Mesenteric fat pad (tissue), 1 donor: Measurements from ENCODE around the gene DPH7. TPM values are rescaled to one million over a fixed set of nuclear protein-coding genes. Genes with fewer than 3 reads are reported as not detected.
"Not testable (repeated sequence)": the region's sequence is repeated elsewhere in the genome, so short reads cannot be mapped to it uniquely, and the experiment has no call there.

ENCODE experiments used
- DNase-seq: peaks from one replicate; pipeline ENCODE4 v3.0.0-alpha.2; 2020; ENCODE audit warnings: low spot score
- total RNA-seq: library from RNA; stranded (reverse); fragmentation: NEBNext Ultra II Directional; extraction: Animal tissue kit (Norgen Biotek cat#: 25700); gene quantifications from one replicate; pipeline ENCODE4 v1.2.1, GENCODE V29; 2021
- donor health status: DM: yes; HTN: yes; CAD: no.

DPH7 gene
- total RNA-seq, 1 donor from 2014 or later, result 17.6 TPM

DNA sequence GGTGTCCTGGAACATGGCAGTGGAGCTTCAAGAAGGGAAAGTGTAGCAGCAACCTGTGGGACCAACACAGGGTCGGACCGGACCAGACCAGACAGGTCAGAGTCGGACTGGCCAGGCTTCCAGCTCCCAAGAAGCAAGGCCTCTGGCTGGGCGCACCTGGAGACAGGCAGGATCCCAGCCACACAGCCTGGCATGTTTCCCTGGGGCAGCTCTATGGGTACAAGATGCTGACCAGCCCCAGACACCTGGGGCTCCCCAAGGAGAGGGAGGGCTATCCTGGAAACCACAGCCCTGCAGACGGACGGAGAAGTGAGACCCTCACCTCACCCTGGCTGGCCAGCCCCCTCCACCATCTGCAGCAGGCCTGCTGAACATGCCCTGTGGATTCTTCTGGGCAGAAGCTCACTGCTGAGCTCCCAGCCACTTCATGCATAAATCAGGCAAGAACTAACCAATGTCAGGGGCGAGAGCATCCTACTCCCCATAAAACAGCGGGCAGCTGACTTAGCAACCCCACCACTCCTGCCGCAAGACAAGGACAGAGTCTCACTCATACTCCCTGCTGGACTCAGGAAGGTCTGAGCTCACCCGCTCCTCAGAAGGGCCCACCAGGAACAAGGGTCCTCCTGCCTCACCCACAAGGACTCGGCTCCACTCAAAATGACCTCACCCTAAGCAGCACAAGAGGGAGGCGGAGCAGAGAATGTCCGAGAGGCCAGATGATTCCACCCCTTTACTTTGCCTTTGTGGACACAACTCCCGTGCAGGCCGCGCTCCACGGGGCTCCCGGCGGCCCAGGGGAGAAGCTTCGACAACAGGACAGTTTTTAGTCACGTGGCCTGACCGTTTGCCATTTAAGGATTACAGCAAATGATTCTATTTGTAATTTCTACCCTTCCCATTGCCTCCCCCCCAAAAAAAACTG, 2.9 kb upstream of the DPH7 start:
- DNase-seq, result no peak

GRCh38 chr9:137580954-137581322, 2.2 kb upstream of the DPH7 start:
- no peak for DNase-seq

DNA sequence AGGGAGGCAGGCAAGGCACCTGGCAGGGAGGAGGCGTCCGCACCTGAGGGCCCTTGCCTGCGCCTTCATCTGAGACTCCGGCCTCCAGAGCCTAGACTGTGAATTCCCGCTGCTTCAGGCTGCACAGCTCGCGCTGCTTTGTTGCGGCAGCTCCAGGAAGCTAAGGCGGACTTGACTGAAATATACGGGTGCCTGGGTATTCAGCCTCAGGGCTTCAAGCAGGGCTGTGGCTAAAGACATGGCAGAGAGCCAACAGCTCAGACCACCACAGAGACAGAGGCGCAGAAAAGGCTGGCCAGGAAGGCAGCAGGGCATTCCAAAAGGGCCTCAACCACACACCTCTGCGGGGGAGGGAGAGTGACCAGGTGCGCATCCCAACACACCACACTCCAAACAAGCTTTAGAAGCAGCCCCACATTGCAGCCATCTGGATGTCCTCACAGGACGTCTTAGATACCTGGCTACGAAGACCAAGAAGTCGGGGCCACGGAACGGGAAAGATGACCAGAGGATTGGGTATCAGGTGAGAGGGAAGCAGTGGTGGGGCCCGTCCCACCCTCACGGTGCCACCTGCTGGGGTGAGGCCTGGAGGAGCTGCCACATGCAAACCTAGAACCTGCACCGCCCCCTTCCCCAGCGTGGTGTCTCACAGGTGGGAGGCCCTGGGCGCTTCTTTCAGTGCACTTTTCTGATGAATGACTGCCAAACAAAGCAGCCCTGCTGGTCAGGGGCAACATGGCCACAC, 1.7 kb upstream of the DPH7 start:
- no peak for DNase-seq

DNA sequence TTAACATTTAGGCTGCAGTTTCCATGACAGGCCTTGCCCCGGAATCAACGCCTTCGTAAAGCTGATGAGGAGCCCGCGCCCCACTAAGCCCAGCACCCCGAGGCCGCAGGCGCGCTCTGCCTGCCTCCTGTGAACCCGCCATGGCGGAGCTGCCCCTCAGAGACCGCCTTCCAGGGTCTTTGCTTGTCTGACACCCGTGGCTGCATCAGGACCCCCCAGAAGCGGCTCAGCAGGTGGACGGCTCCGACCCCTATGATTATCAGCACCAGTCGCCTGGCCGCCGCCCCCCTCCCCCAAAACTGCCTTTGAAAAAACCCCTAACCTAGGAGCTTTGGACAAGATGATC, 507 bp upstream of the DPH7 start:
- no peak for DNase-seq

DNA sequence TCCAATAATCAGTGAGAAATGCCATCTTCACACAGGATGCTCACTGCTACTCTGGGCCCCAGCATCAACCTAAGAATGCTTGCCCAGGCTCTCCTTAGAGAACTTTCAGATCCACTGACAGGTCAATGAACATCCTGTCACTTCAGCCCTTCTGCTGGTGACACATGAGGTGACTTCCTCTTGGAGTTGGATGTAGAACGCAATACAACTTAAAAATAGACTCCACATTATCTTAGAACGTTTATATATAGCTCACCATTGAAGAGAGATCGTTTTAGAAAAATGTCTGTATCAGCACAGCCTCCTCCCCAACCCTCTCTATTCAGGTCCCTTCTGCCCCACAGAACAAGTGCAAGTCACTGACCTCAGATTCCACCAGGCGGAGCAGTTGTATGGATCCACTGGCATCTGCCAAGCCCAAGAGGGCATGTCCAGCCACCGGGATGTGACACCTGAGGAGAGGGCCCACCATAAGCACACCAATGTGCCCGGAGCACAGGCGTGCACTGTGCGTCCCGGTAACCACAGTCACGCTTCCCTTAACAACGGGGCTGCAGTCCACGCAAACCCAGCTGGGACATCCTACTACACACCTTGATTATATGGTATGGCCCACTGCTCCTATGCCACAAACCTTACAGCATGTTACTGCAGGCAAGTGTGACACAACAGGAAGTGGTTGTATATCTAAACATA, 2.9 kb downstream of the DPH7 start:
- DNase-seq, result no peak

DNA sequence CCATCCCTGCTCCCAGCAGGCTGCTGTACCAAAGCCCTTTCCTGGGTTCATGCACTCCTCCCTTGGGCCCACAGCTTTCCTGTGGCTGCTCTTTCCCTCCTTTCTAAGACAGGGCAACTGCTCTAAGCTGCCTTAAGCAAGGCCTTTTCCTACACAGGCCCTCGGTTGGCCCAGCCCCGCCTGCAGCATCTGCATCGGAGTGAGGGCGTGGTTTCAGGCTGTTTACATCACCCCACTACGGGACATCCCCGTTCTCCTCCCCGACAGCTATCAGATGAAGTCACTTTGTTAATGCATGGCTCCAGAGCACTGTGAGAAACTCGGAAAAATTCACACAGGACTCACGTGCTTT, 3.4 kb downstream of the DPH7 start:
- DNase-seq, result no peak

- no peak for DNase-seq
These were observed 4.5 kb downstream of the DPH7 start for GRCh38 chr9:137574192-137574591.

DNA sequence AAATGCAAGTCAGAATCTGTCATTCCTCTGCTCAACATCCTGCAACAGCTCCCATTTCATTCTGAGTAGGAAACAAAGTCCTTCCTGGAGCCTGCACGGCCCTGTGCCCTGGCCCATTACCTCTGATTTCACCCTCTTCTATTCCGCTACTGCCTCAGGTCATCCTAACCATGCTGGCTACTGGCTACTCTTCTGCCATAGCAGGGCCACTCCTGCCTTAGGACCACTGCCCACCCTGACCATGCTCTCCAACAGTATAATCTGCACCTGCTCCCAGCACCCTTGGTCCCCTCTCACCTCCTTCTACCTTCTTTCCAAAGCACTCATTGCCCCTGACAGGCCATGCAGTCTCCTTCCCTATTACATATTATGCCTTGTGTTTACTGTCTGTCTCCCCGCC, 8.2 kb downstream of the DPH7 start:
- DNase-seq, result no peak

DNA sequence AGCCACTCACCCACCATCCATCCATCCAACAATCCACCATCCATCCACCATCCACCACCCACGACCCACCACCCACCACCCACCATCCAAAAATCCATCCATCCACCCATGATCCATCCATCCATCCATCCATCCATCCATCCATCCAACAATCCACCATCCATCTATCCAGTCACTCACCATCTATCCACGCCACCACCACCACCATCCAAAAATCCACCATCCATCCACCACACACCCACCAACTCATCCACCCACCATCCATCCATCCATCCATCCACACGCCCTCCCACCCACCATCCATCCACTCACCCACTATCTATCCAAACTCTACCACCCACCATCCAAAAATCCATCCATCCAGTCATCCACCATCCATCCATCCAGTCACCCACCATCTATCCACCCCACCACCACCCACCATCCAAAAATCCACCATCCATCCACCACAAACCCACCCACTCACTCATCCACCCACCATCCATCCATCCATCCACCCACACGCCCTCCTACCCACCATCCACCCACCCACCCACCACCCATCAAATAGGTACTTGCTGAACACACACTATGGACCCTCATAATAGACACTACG, 9.0 kb downstream of the DPH7 start:
- DNase-seq, result no peak

- DNase-seq, result not testable (repeated sequence)
These were observed 10.3 kb downstream of the DPH7 start for GRCh38 chr9:137568445-137568844.

GRCh38 chr9:137564817-137565411, 13.8 kb downstream of the DPH7 start:
- DNase-seq, result no peak

GRCh38 chr9:137564134-137564533, 14.6 kb downstream of the DPH7 start:
- DNase-seq, result no peak

DNA sequence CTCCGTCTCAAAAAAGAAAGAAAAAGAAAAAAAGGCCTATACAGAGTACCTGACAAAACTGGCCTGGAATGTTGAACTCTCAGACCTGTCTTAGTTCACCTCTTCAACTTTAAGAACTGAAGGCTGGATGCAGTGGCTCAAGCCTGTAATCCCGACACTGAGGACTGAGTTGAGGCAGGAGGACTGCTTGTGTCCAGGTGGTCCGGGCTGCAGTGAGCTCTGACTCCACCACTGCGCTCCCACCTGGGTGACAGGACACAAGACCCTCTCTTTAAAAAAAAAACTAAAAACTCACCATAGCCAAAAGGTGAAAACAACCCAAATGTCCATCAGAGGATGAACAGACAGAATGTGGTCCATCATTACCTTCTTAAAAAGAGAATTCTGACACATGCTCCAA, 20.6 kb downstream of the DPH7 start:
- DNase-seq, result no peak

DNA sequence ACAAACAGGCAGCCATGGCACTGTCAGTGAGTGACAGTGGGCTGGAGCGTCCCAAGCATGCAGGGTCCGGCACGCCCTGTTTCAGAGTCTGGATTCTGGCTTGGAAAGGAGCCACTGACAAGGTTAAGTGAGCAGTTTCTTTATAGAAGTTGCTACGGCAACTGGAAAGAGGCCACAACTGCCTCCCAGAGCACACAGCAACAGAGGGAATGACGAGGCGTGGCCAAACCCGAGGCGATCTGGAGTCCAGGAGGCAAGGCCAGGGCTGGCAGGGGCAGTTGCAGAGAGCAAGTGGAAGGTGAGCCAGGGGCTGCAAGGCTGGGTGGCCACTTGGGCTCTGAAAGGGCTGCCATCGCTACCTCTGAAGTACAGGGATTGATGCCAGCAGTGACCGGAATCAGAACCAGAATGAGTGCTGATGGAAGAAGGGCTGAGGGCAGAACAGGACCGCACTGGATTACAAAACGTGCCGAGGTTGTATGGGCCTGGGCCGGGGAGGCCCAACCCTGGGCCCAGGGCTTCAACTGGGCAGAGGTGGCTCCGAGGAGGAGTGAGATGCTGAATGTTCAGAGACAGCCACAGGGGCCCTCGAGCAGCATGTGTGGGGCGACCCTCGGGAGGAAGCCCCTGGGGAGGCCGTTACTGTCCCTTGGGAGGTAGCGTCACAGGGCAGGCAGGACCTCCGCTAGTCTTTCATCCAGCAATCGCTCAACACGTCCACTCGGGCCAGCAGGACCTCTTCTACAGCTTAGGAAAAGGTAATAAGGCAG, 22.5 kb downstream of the DPH7 start:
- DNase-seq, result no peak

DNA sequence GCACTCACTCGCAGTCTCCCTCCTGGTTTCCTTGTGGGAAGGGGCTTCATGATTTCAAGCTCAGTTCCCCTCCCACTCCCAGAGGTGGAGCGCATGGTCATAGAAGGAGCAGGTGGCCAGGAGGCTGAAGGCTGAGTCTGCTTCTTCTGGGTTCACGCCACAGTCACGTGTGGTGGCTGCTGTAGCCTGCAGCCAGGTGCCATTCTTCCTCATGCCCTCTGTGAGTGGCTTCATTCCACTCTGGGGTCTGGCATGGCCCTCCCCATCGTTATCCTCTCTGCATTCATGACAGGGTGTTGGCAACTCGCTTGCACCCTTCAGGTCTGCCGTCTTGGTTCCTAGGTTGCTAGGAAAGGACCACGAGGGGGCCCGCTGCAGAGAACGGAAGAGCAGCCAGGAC, 23.5 kb downstream of the DPH7 start:
- no peak for DNase-seq

DNA sequence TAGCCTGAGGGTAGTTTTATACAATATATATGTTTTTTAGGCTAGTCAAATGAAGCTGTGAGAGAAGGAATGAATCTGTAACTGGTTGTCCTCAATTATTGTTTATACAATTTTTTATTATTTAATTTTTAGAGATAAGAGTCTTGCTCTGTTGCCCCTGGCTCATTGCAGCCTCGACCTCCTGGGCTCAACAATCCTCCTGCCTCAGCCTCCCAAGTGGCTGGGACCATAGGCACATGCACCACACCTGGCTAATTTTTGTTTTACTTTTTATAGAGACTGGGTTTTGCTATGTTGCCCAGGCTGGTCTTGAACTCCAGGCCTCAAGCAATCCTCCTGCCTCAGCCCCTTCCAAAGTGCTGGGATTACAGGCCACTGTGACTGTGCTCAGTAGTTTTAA, 24.4 kb downstream of the DPH7 start:
- no peak for DNase-seq

DNA sequence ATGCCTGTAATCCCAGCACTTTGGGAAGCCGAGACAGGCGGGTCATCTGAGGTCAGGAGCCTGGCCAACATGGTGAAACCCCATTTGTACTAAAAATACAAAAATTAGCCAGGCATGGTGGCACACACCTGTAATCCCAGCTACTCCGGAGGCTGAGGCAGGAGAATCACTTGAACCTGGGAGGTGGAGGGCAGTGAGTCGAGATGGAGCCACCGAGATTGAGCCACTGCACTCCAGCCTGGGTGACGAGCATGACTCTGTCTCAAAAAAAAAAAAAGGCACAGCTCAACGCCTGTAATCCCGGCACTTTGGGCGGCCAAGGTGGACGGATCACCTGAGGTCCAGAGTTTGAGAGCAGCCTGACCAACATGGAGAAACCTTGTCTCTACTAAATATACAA, 25.1 kb downstream of the DPH7 start:
- DNase-seq, result not testable (repeated sequence)

DNA sequence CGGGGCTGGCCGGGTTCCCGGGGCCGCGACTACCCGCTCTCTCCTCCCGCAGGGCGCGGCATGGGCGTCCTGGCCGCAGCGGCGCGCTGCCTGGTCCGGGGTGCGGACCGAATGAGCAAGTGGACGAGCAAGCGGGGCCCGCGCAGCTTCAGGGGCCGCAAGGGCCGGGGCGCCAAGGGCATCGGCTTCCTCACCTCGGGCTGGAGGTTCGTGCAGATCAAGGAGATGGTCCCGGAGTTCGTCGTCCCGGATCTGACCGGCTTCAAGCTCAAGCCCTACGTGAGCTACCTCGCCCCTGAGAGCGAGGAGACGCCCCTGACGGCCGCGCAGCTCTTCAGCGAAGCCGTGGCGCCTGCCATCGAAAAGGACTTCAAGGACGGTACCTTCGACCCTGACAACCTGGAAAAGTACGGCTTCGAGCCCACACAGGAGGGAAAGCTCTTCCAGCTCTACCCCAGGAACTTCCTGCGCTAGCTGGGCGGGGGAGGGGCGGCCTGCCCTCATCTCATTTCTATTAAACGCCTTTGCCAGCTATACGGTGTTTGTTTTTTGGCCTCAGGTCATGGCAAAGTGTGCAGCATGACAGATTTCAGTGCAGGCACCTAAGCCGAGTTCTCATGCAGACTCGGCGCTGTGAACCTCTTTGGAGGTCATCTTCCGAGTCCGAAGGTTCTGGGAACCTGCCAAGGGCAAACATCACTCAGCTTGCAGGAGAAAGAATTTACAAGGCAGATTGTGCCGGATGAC, 26.5 kb downstream of the DPH7 start:
- no peak for DNase-seq

DNA sequence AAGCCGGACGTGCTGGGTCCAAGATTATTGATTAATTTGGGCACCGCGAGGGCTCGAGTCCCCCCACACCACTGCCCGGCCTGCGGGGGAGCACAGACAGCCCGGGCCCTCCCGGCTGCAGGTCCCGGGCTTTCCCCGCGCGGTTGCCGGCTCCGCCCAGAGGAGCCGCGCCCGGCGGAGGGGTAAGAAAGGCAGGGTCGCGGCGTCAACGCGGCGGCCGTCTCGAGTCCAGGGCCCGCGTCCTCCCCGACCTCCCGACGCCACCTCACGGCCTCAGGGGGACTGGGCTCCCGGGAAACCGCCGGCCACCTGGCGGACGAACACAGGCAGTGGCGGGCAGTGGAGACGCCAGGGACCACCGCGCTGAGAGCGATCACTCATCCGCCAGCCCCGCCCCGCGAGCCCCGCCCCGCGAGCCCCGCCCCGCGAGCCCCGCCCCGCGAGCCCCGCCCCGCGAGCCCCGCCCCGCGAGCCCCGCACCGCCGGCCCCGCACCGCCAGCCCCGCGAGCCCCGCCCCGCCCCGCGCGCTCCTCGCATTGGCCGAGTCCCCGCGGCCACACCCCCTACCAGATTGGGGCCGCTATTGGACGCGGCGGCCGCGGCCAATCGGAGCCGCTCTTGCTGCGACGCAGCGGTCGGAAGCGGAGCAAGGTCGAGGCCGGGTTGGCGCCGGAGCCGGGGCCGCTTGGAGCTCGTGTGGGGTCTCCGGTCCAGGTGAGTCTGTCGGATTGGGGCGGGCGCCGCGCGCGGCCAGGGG, 27.3 kb downstream of the DPH7 start, which contains the start of gene MRPL41:
Gene MRPL41 (plus strand): TSS at position 616 of the 758 bp plus-strand sequence. CDS start 203 bp downstream, outside the sequence.
- peak; percentile 96 for DNase-seq
